HCEC 1CT (cell line): ENCODE results near the gene SEMA6B.

Experiments
- DNase-seq: peaks from one replicate; pipeline ENCODE4 v3.0.0-alpha.2; 2017

Gene SEMA6B

GRCh38 chr19:4586691-4587090 lies 27.2 kb upstream of the SEMA6B start:
- no peak for DNase-seq

- no peak for DNase-seq
Observed at GRCh38 chr19:4586245-4586644, 26.8 kb upstream of the SEMA6B start.

GRCh38 chr19:4585556-4585955 lies 26.1 kb upstream of the SEMA6B start:
- no peak for DNase-seq

GRCh38 chr19:4584670-4585460 lies 25.4 kb upstream of the SEMA6B start:
- no peak for DNase-seq

GRCh38 chr19:4583961-4584669 lies 24.6 kb upstream of the SEMA6B start:
- no peak for DNase-seq

GRCh38 chr19:4582980-4583842 lies 23.7 kb upstream of the SEMA6B start:
- DNase-seq: no peak

- no peak for DNase-seq
Observed at GRCh38 chr19:4581666-4582553, 22.4 kb upstream of the SEMA6B start.

- DNase-seq: no peak
Observed at GRCh38 chr19:4580961-4581665, 21.6 kb upstream of the SEMA6B start.

- no peak for DNase-seq
Observed at GRCh38 chr19:4580021-4580901, 20.8 kb upstream of the SEMA6B start.

- no peak for DNase-seq
Observed at GRCh38 chr19:4579389-4579788, 19.9 kb upstream of the SEMA6B start.

GRCh38 chr19:4578552-4579248 lies 19.2 kb upstream of the SEMA6B start:
- no peak for DNase-seq

- peak; percentile 35 for DNase-seq
Observed at GRCh38 chr19:4577020-4577782, 17.7 kb upstream of the SEMA6B start.

- DNase-seq: no peak
Observed at GRCh38 chr19:4576016-4576933, 16.8 kb upstream of the SEMA6B start.

GRCh38 chr19:4575267-4576015 lies 16.0 kb upstream of the SEMA6B start:
- DNase-seq: peak; percentile 85

GRCh38 chr19:4573682-4574081 lies 14.2 kb upstream of the SEMA6B start:
- DNase-seq: no peak

GRCh38 chr19:4571305-4571917 lies 11.9 kb upstream of the SEMA6B start:
- no peak for DNase-seq

- DNase-seq: no peak
Observed at GRCh38 chr19:4570916-4571304, 11.4 kb upstream of the SEMA6B start.
